CD4-positive, alpha-beta T cell treated with Interleukin-10 for 1 hour (primary cell): Measurements from ENCODE around the gene SPNS2.

Experiments
- DNase-seq: peaks from one replicate; pipeline ENCODE4 v3.0.0-alpha.2; 2020

Gene SPNS2

GRCh38 chr17:4520894-4521600, 22.4 kb downstream of the SPNS2 start:
- no peak for DNase-seq

- DNase-seq = no peak
Observed at GRCh38 chr17:4522661-4523060, 24.0 kb downstream of the SPNS2 start.

GRCh38 chr17:4523946-4524345, 25.3 kb downstream of the SPNS2 start:
- no peak for DNase-seq

- DNase-seq = no peak
Observed at GRCh38 chr17:4525691-4526397, 27.2 kb downstream of the SPNS2 start.

GRCh38 chr17:4527134-4527533, 28.5 kb downstream of the SPNS2 start:
- DNase-seq = no peak

- no peak for DNase-seq
Observed at GRCh38 chr17:4527566-4528125, 29.0 kb downstream of the SPNS2 start.

GRCh38 chr17:4529533-4530152, 31.0 kb downstream of the SPNS2 start:
- DNase-seq = no peak

- DNase-seq = no peak
Observed at GRCh38 chr17:4530799-4531730, 32.4 kb downstream of the SPNS2 start.

- DNase-seq = no peak
Observed at GRCh38 chr17:4531988-4532736, 33.5 kb downstream of the SPNS2 start.

- DNase-seq = no peak
Observed at GRCh38 chr17:4532860-4533522, 34.3 kb downstream of the SPNS2 start.

GRCh38 chr17:4533523-4534504, 35.1 kb downstream of the SPNS2 start:
- DNase-seq = no peak

- DNase-seq = no peak
Observed at GRCh38 chr17:4534515-4534914, 35.8 kb downstream of the SPNS2 start.

- no peak for DNase-seq
Observed at GRCh38 chr17:4534928-4535666, 36.4 kb downstream of the SPNS2 start.

GRCh38 chr17:4535667-4536258, 37.1 kb downstream of the SPNS2 start:
- no peak for DNase-seq

GRCh38 chr17:4536259-4536741, 37.6 kb downstream of the SPNS2 start:
- DNase-seq = no peak

GRCh38 chr17:4536742-4537411, 38.2 kb downstream of the SPNS2 start:
- no peak for DNase-seq

- DNase-seq = no peak
Observed at GRCh38 chr17:4537451-4538235, 39.0 kb downstream of the SPNS2 start.
